HEK293T (cell line): Measurements from ENCODE around the gene ZFR.

Experiments
- ARNT ChIP-seq: fragments of 450-650 bp; IDR thresholded peaks from 2 replicates; pipeline ENCODE4 v1.6.1; 2017; ENCODE audit warnings: mild to moderate bottlenecking
- BHLHE40 ChIP-seq: fragments of 450-650 bp; IDR thresholded peaks from 2 replicates; pipeline ENCODE4 v1.6.1; 2016; ENCODE audit warnings: mild to moderate bottlenecking, moderate library complexity, borderline replicate concordance
- CTBP1 ChIP-seq: fragments of 450-650 bp; IDR thresholded peaks from 2 replicates; pipeline ENCODE4 v1.6.1; 2016; ENCODE audit warnings: borderline replicate concordance
- ELF4 ChIP-seq: fragments of 450-650 bp; IDR thresholded peaks from 2 replicates; pipeline ENCODE4 v1.6.1; 2017; ENCODE audit warnings: antibody characterized with exemption
- FOXK2 ChIP-seq: fragments of 450-650 bp; IDR thresholded peaks from 2 replicates; pipeline ENCODE4 v1.6.1; 2016; ENCODE audit warnings: mild to moderate bottlenecking
- FOXM1 ChIP-seq: fragments of 450-650 bp; IDR thresholded peaks from 2 replicates; pipeline ENCODE4 v1.6.1; 2017; ENCODE audit warnings: mild to moderate bottlenecking, borderline replicate concordance
- SP1 ChIP-seq: fragments of 450-650 bp; IDR thresholded peaks from 2 replicates; pipeline ENCODE4 v1.6.1; 2017
- SUZ12 ChIP-seq: fragments of 450-650 bp; IDR thresholded peaks from 2 replicates; pipeline ENCODE4 v1.6.1; 2016; ENCODE audit warnings: mild to moderate bottlenecking
- TARDBP ChIP-seq: fragments of 450-650 bp; IDR thresholded peaks from 2 replicates; pipeline ENCODE4 v1.6.1; 2016
- ZNF384 ChIP-seq: fragments of 450-650 bp; IDR thresholded peaks from 2 replicates; pipeline ENCODE4 v1.6.1; 2016
- TF ChIP-seq, protein P1 (sequence below): fragments of 450-650 bp; IDR thresholded peaks from 2 replicates; pipeline ENCODE4 v1.6.1; 2016

DNA sequence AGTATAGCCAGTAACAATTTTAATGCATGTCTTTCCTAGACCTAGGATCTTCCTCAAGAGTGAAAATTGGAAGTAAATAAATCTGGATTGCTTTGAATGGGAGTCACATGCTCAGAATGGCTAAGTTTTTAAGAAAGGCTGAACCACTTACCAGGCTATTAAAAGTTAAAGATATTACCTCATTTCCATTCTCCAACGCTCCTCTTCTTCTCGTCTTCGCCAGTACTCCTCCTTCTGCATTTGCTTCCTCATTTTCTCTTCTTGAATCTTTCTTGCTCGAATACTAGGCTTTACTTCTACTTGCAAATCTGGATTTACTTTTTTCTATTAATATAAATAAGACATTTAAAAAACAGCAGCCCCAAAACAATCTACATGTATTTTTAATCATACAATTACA, 49.6 kb downstream of the ZFR start:
- no peak for TF ChIP-seq TARDBP
- no peak for TF ChIP-seq ARNT
- no peak for TF ChIP-seq FOXM1
- no peak for TF ChIP-seq BHLHE40
- no peak for TF ChIP-seq ELF4
- TF ChIP-seq CTBP1 = no peak
- no peak for TF ChIP-seq SUZ12
- no peak for TF ChIP-seq SP1
- TF ChIP-seq FOXK2 = no peak
- TF ChIP-seq, protein P1, sequence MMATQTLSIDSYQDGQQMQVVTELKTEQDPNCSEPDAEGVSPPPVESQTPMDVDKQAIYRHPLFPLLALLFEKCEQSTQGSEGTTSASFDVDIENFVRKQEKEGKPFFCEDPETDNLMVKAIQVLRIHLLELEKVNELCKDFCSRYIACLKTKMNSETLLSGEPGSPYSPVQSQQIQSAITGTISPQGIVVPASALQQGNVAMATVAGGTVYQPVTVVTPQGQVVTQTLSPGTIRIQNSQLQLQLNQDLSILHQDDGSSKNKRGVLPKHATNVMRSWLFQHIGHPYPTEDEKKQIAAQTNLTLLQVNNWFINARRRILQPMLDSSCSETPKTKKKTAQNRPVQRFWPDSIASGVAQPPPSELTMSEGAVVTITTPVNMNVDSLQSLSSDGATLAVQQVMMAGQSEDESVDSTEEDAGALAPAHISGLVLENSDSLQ = no peak
- TF ChIP-seq ZNF384 = no peak
